Thymus (tissue), 11 donors: ENCODE data around the gene LINC01488. TPM values are rescaled to one million over a fixed set of nuclear protein-coding genes. Genes with fewer than 3 reads are reported as not detected.

Experiments
- DNase-seq, 9 donors: peaks; one replicate each; pipeline ENCODE4 v3.0.0-alpha.2; 2013; ENCODE audit warnings: low spot score in 9 of 9, low read depth in 6 of 9, missing footprints in 1 of 9
- H3K27ac ChIP-seq, 2 donors: one replicate each; pipeline ENCODE4 v1.5.1; 2013; ENCODE audit warnings: control low read depth in 1 of 2, low read depth in 1 of 2, low read length in 1 of 2, mild to moderate bottlenecking in 1 of 2, moderate library complexity in 1 of 2
- H3K27me3 ChIP-seq, 2 donors: one replicate each; pipeline ENCODE4 v1.5.1; 2013; ENCODE audit warnings: low read length in 1 of 2; ENCODE audit not compliant: control insufficient read depth in 2 of 2, insufficient read depth in 1 of 2
- H3K36me3 ChIP-seq, 2 donors: one replicate each; pipeline ENCODE4 v1.5.1; 2013; ENCODE audit warnings: low read length in 1 of 2, mild to moderate bottlenecking in 1 of 2, moderate library complexity in 1 of 2; ENCODE audit not compliant: control insufficient read depth in 2 of 2, insufficient read depth in 2 of 2
- H3K4me1 ChIP-seq, 2 donors: one replicate each; pipeline ENCODE4 v1.5.1; 2013; ENCODE audit warnings: low read length in 2 of 2; ENCODE audit not compliant: control insufficient read depth in 2 of 2, insufficient read depth in 2 of 2
- H3K4me3 ChIP-seq, 2 donors: one replicate each; pipeline ENCODE4 v1.5.1; 2013; ENCODE audit warnings: low read length in 2 of 2, control low read depth in 1 of 2, mild to moderate bottlenecking in 1 of 2
- H3K9me3 ChIP-seq, 2 donors: one replicate each; pipeline ENCODE4 v1.5.1; 2013; ENCODE audit warnings: low read length in 1 of 2, mild to moderate bottlenecking in 1 of 2; ENCODE audit not compliant: control insufficient read depth in 2 of 2, insufficient read depth in 1 of 2
- WGBS: extraction: QIAGEN DNeasy Blood & Tissue Kit; methylation state at CpG from one replicate; pipeline ENCODE4 v1.1.7; 2013; 5-methylcytosine and 5-hydroxymethylcytosine counted together
- polyA plus RNA-seq: library from polyadenylated mRNA; stranded (reverse); fragments of 200-250 nt; gene quantifications from one replicate; pipeline ENCODE4 v1.2.3, GENCODE V29; 2013
- total RNA-seq: library from RNA; stranded (reverse); fragments of 120-200 nt; gene quantifications from one replicate; pipeline ENCODE4 v1.2.4, GENCODE V29; 2013
- donor health status: healthy.

The LINC01488 gene
- total and polyA plus RNA-seq, 2 donors: 0.07 TPM; not detected in 1

DNA sequence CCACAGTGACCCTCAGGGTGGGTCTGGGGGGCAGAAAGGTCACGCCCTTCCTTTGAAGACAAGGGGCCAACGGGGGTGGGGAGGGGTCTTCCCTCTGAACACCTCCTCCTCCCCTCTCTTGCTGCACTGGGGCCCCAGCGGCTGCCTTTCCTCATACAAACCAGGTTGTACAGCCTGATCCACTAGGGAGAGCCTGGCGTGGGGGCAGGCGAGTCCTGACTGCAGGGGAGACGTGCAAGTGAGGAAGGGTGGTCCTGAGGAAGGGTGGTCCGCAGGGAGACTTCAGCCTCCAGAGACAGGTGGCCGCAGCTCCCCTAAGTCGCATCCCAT lies 43.6 kb upstream of the LINC01488 start:
- no peak for DNase-seq
- peaks cover 0 to 5% of the 10 kb centered on the region in 2 donors for H3K4me1 ChIP-seq
- no peak overlapping the region for H3K27ac ChIP-seq
- H3K9me3 ChIP-seq: no peaks in the 10 kb centered on the region
- no peaks in the 10 kb centered on the region for H3K36me3 ChIP-seq
- H3K4me3 ChIP-seq: no peak overlapping the region
- 96% methylated on average over 9 of the region's 9 CpGs for WGBS
- H3K27me3 ChIP-seq: peaks cover 0 to 24% of the 10 kb centered on the region in 2 donors

DNA sequence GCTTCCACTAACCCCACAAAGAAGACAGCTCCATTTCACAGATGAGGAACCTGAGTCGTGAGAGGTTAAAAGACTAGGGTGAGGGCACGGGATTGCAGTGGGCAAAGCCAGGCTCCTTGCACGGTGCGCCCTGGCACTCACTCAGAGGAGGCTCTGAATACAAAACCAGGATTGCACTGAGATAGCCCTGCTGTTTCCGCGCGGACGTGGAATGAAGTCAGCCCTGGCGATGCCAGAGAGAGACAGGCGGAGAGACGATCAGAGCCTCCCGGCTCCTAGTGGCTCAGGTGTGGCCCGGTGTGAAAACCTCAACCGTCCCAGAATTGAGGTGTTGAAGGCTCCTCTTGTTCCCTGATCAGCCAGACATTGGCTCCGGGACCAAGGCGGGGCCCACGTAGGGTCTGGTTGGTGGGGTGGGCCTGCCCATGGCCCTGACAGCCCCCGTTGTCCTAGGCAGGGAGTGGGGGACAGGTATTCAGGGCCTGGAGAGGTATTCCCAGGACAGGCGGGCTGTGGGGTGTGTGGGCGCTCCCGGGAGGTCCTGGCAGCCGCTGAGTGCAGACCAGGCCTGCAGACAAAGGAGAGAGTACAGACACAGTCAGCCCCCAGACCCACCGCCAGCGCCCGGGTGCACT lies 43.1 kb upstream of the LINC01488 start:
- no peaks in the 10 kb centered on the region for H3K9me3 ChIP-seq
- WGBS: 94% methylated on average over 25 of the region's 25 CpGs
- peaks cover 0 to 30% of the 10 kb centered on the region in 2 donors for H3K27me3 ChIP-seq
- peaks cover 4 to 10% of the 10 kb centered on the region in 2 donors for H3K4me1 ChIP-seq
- no peaks in the 10 kb centered on the region for H3K36me3 ChIP-seq
- no peak for DNase-seq
- H3K4me3 ChIP-seq: no peak overlapping the region
- no peak overlapping the region for H3K27ac ChIP-seq

DNA sequence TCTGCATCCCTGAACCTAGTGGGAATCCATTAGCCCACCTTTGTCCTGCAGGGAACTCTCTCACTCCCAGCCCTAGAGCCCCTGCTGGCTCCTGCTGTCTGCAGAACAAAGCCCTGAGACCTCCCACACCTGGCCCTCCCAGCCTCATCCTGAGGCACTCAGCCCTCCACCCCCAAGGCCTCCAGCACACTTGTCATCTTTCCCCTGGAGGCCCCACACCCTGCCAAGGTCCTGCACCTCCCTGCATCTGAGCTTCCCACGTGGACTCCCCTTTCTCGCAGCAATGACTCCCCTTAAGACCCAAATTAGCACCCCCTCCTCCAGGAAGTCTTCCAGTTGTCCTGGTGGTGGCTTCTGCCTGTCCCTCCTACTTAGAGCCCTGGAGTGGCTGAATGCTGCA lies 42.3 kb upstream of the LINC01488 start:
- Histone ChIP-seq H3K27ac (no peak overlapping the region), H3K27me3 (peaks cover 0 to 37% of the 10 kb centered on the region in 2 donors), H3K4me3 (no peak overlapping the region), H3K9me3 (no peaks in the 10 kb centered on the region), H3K36me3 (no peaks in the 10 kb centered on the region), H3K4me1 (peaks cover 9 to 17% of the 10 kb centered on the region in 2 donors)
- 96% methylated on average over 2 of the region's 2 CpGs for WGBS
- DNase-seq: no peak

DNA sequence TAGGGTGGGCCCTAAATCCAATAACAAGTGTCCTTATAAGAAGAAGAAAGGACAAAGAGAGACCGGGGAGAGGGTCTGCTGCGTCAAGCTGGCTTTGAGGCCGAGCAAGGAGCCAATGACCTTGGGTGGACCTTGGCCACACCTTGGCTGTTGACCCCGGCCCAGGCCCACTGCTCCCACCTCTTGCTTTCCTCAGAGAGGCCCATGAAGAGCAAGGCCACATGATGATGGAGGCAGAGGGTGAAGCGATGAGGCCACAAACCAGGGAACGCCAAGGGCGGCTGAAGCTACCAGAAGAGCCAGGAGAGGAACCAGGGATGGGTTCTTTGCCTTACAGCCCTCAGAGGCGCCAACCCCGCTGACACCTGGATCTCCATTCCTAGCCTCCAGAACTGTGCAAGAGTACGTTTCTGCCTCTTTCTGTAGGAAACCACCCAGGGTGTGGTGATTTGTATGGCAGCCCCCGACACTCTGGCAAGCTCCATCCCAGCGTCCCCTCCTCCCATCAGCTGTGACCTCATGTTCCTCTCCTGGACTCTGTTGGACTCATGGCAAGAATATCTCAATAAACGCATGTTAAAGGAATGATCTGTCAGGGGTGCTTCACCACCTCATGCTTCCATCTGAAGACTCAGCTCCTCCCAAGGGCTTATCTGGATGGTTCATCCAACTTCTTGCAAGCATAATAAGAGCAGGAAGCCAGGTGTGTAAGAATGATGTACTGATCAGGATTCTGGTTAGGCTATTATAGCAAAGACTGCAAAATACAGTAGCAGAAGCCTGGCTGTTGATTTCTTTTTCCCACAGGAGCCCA lies 41.6 kb upstream of the LINC01488 start:
- DNase-seq: no peak
- Histone ChIP-seq H3K9me3 (no peaks in the 10 kb centered on the region), H3K4me1 (peaks cover 9 to 25% of the 10 kb centered on the region in 2 donors), H3K27ac (no peak overlapping the region), H3K4me3 (no peak overlapping the region), H3K36me3 (no peaks in the 10 kb centered on the region), H3K27me3 (peaks cover 0 to 38% of the 10 kb centered on the region in 2 donors)
- WGBS: 97% methylated on average over 13 of the region's 13 CpGs

DNA sequence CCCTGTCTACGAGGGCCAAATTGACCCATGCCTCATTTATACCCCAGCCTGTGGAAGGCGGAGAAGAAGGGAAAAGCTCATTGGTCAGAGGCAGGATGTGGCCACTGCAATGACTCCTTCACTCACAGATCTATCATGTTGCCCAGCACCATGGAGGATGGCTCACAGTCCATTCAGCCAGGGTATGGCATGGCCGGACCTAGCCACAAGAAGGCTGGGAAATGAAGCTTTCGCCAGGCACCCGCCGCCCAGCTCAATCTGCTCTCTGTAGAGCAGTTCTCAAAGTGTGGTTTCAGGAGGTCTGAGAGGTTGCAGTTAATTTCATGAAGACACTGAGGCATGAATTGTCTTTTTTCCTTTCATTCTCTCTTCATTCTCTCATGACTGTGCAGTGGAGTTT lies 40.6 kb upstream of the LINC01488 start:
- H3K27me3 ChIP-seq: peaks cover 0 to 34% of the 10 kb centered on the region in 2 donors
- no peak overlapping the region for H3K27ac ChIP-seq
- no peak overlapping the region for H3K4me3 ChIP-seq
- H3K9me3 ChIP-seq: no peaks in the 10 kb centered on the region
- no peaks in the 10 kb centered on the region for H3K36me3 ChIP-seq
- H3K4me1 ChIP-seq: peaks cover 9 to 26% of the 10 kb centered on the region in 2 donors
- 96% methylated on average over 6 of the region's 6 CpGs for WGBS
- DNase-seq: no peak

DNA sequence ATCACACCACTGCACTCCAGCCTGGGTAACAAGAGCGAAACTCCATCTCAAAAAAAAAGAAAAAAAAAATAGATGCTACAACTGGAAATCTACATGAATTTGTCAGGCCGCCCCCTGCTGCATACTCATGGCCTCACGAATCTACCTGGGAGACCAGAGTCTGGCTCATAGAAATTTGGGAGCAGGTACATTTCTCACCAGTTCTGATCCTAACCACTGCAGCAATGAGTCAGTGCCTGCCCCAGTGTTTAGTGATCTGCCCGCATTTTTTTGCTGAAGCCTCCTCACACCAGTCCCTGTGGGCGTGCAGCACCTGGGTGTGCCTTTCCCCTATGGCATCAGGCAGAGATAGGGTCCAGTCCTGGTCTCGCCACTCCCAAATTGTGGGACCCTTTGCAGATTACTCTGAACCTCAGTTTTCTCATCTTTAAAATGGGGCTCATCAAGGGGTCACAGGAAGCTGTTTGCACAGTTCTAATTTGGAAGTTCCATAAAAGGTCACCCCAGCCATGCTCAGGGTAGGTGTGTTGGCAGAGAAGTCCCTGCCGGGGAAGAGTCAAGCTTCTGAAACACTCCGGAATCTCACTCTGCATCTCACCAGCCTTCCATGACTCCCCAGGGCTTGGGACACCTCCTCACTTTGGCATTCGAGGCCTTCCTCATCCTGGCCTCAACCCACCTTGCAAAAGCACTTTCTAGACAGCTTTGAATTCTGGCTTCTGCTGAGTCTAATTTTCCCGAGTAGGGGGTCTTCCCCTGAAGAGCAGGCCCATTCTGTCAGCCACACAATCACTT lies 39.3 kb upstream of the LINC01488 start:
- no peak for DNase-seq
- WGBS: 92% methylated on average over 10 of the region's 10 CpGs
- peaks cover 0 to 27% of the 10 kb centered on the region in 2 donors for H3K27me3 ChIP-seq
- H3K9me3 ChIP-seq: no peaks in the 10 kb centered on the region
- peaks cover 9 to 26% of the 10 kb centered on the region in 2 donors for H3K4me1 ChIP-seq
- H3K4me3 ChIP-seq: no peak overlapping the region
- H3K27ac ChIP-seq: no peak overlapping the region
- H3K36me3 ChIP-seq: no peaks in the 10 kb centered on the region

DNA sequence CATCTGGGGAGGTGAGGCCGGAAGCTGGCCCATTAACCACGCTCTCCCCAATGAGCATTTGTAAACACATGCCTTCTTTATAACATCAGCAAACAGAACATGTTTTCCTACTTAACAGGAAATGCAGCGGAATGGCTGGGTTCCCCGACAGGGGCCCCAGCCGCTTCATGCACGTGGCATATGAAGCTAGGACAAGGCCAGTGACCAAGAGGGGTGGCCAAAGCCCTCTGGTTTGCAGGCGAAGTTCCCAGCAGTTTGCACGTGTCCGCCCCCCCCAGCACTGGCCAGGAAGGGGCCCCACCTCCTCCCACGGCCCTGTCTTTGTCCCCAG lies 38.7 kb upstream of the LINC01488 start:
- WGBS: 67% methylated on average over 10 of the region's 10 CpGs
- H3K9me3 ChIP-seq: no peaks in the 10 kb centered on the region
- peaks cover 0 to 29% of the 10 kb centered on the region in 2 donors for H3K27me3 ChIP-seq
- DNase-seq: peak in 1 of 9 donors; percentile 23
- H3K27ac ChIP-seq: peak overlapping the region in 1 of 2 donors; percentile 64
- no peak overlapping the region for H3K4me3 ChIP-seq
- H3K36me3 ChIP-seq: no peaks in the 10 kb centered on the region
- H3K4me1 ChIP-seq: peaks cover 9 to 26% of the 10 kb centered on the region in 2 donors

DNA sequence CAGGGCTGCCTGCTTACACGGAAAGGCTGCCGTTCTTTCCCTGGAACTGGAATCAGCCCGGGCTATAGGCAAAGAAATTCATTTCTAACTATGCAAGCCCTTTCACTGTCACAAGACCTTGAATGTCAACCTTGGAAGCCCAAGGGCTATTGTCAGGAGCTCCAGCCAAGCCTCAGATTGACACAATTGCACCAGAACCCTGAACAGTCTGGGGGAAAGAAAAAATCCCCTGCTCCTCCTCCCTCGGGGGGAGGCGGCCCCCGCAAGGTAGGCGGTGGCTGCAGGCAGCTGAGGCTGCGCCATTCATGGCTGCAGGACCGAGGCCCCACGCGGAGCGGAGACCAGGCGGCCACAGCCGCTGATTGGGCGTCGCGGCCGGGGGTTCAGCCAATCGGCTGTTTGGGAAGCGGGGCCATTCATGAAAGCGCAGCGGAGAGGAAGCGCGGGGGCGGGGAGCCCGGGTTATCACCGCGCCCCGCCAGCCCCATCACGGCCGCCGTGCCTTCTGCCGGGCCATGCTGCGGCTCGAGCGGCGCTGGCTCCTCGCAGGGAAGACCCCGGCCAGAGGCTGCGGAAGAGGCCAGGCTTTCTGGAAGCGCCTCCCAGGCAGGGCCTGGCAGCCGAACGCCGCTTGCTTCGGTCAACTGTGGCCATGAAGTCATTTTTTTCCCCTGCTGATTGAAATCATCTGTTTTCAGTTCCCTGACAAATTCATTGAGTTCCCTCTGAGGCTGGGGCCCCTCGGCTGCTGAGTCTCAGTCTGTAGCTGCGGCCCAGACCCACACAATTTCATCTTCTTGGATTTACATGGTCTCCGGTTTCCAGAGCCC lies 38.1 kb upstream of the LINC01488 start:
- Histone ChIP-seq H3K27me3 (peaks cover 0 to 33% of the 10 kb centered on the region in 2 donors), H3K9me3 (no peaks in the 10 kb centered on the region), H3K27ac (peak overlapping the region; percentile 72 to 81), H3K36me3 (no peaks in the 10 kb centered on the region), H3K4me1 (peaks cover 9 to 26% of the 10 kb centered on the region in 2 donors), H3K4me3 (peak overlapping the region; percentile 18 to 20)
- WGBS: 7% methylated on average over 48 of the region's 48 CpGs
- DNase-seq: peak; percentile 33 to 87 (median 67)
